ENCODE measurements around the gene AMN. TPM values are rescaled to one million over a fixed set of nuclear protein-coding genes. Genes with fewer than 3 reads are reported as not detected.

AMN gene
- total RNA-seq, 2 experiments from 2014 or later: 1.0 to 1.4 TPM

DNA sequence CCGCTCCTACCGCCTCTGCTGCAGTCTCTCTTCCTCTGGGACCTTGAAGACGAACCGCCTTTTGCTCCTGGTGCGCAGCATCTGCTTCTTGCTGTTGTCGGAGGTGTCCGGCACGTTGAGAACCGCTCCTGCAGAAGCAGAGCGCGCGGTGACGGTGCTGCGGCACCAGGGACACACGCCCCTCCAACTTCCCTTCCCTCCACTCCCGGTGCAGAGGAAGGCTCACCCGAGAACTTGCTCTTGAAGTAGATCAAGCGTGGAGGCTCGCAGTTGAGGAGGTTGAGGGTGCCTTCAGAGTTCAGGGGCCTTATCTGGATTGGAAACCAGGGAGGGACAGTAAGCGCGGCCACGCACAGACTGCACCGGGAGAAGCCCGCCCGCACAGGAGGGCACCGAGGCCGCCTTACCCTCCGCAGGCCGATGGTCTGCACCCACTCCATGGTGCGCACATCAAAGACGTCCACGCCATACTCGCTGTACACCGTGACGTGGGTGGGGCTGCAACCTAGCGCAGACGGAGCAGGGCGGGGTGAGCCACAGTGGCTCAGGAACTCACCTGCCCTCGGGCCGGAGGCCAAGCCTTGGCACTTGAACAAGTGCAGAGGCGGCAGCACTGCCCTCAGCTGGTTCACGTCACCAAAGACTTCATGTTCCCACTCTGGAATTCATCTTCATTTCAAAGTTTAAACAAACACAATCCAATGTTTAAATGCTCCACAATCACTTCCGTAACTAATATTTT lies 17.5 kb downstream of the AMN start:
- TF ChIP-seq, protein P1, sequence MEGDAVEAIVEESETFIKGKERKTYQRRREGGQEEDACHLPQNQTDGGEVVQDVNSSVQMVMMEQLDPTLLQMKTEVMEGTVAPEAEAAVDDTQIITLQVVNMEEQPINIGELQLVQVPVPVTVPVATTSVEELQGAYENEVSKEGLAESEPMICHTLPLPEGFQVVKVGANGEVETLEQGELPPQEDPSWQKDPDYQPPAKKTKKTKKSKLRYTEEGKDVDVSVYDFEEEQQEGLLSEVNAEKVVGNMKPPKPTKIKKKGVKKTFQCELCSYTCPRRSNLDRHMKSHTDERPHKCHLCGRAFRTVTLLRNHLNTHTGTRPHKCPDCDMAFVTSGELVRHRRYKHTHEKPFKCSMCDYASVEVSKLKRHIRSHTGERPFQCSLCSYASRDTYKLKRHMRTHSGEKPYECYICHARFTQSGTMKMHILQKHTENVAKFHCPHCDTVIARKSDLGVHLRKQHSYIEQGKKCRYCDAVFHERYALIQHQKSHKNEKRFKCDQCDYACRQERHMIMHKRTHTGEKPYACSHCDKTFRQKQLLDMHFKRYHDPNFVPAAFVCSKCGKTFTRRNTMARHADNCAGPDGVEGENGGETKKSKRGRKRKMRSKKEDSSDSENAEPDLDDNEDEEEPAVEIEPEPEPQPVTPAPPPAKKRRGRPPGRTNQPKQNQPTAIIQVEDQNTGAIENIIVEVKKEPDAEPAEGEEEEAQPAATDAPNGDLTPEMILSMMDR (IDR thresholded peaks at IDR 0.05): no peak
- Mint-ChIP-seq H3K36me3 (ENCODE audit: low read depth) (no peaks in the 10 kb centered on the region), H3K4me3 (no peak overlapping the region), H3K4me1 (ENCODE audit: low read depth) (no peaks in the 10 kb centered on the region), H3K27ac (no peak overlapping the region), H3K9me3 (no peaks in the 10 kb centered on the region), H3K27me3 (no peaks in the 10 kb centered on the region)
- ChIA-PET POLR2A (no interaction called here), CTCF (no interaction called here)
- intact Hi-C loops (cut with micrococcal nuclease): no loop called here
- no peak for ATAC-seq
- no peak for DNase-seq

DNA sequence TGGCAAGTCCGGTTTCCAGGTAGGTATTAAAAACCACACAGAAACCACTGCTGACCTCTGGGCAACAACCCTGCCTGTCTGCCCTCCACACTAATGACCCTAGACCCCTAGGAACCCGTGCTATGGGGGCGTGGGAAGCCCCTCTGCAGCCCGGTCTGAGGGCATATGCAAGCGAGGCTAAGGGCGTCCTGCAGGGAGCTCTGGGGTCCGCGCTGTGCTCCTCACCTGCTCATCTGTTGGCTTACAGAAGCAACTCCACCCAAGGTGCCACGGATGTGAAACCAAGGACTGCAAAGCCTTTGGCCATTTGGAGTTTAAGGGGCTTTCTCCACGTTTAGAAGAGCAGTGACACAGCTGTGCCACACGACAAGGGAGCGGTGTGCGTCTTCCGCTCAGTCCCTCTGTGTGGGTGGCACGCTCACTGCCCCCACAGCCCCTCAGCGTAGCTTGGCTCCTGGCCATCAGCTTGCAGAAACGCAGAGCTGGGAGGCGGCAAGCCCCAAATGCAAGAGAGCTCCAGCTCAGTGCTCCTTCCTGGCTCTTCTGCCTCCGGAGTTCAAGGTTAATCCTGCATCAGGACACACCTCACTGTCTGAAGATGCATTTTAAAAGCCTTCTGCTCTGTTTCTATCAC lies 18.4 kb downstream of the AMN start:
- intact Hi-C loops (cut with micrococcal nuclease): no loop called here
- Mint-ChIP-seq H3K9me3 (no peaks in the 10 kb centered on the region), H3K36me3 (ENCODE audit: low read depth) (no peaks in the 10 kb centered on the region), H3K4me1 (ENCODE audit: low read depth) (no peaks in the 10 kb centered on the region), H3K27ac (no peak overlapping the region), H3K27me3 (no peaks in the 10 kb centered on the region), H3K4me3 (no peak overlapping the region)
- TF ChIP-seq, protein P1 (IDR thresholded peaks at IDR 0.05): no peak
- no peak for DNase-seq
- ChIA-PET POLR2A (no interaction called here), CTCF (interaction anchor here (0.6 to 1.2 kb wide), 2 partner anchors 246 to 491 kb away, joined by 3 read pairs; no protein-coding TSS in a partner anchor)
- no peak for ATAC-seq

DNA sequence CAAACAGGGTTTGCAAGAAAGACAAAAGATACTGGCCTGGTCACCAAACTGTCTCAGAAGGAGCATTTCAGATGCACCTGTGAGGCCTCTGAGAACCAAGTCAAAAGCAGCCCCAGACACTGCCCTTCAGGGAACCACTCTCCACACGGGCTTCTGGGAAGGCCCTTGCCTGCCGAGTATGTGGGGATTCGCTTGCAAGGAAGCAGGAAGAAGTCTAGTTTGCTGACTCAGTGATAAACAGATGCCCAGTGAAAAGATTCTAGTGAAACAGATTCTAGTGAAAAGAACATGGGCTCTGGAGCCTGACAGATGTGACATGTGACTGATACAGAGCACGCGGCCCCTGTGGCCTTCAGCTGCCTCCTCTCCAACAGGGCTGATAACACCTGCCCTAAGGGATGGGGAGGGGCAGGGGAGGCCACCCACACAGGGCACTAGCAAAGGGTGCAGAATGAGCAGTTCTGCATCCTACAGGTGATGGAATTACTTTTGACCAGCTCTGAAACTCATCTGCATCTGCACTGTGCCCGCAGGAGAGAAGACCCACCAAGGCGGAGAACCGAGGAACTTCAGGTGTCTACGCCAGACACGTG lies 19.1 kb downstream of the AMN start:
- Mint-ChIP-seq H3K27me3 (no peaks in the 10 kb centered on the region), H3K4me1 (ENCODE audit: low read depth) (peaks cover 2% of the 10 kb centered on the region), H3K27ac (no peak overlapping the region), H3K9me3 (no peaks in the 10 kb centered on the region), H3K36me3 (ENCODE audit: low read depth) (no peaks in the 10 kb centered on the region), H3K4me3 (no peak overlapping the region)
- ChIA-PET CTCF (interaction anchor here (0.6 to 1.2 kb wide), 2 partner anchors 247 to 490 kb away, joined by 3 read pairs; no protein-coding TSS in a partner anchor), POLR2A (interaction anchor here (0.6 kb wide), 1 partner anchor 169 kb away, joined by 3 read pairs; no protein-coding TSS in a partner anchor)
- intact Hi-C loops (cut with micrococcal nuclease): no loop called here
- DNase-seq: no peak
- ATAC-seq: no peak
- TF ChIP-seq, protein P1 (IDR thresholded peaks at IDR 0.05): no peak

DNA sequence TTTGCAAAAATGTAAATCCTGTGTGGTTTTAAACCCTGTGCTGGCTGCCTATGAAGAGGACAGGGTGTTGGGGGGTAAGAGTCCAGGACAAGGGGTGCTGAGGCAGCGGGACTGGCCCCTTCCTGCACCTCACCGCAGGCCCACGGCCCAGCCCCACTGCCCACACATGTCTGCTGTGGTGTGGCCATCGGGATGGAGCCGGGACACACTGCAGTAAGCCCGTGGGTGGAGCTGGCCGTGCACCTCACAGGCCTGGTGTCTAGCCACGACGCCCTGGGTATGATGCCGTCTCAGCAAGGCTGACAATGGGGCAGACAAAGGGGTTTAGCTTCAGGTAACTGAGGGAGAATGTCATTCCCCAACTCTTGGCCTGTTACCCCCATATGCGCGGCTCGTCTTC lies 19.6 kb downstream of the AMN start:
- Mint-ChIP-seq H3K27me3 (no peaks in the 10 kb centered on the region), H3K9me3 (no peaks in the 10 kb centered on the region), H3K4me3 (no peak overlapping the region), H3K4me1 (ENCODE audit: low read depth) (peaks cover 6% of the 10 kb centered on the region), H3K36me3 (ENCODE audit: low read depth) (no peaks in the 10 kb centered on the region), H3K27ac (no peak overlapping the region)
- TF ChIP-seq, protein P1 (IDR thresholded peaks at IDR 0.05): no peak
- CTCF ChIA-PET: no interaction called here
- POLR2A ChIA-PET: interaction anchor here (0.6 kb wide), 1 partner anchor 170 kb away, joined by 3 read pairs; no protein-coding TSS in a partner anchor
- DNase-seq (no peak), ATAC-seq (no peak)
- intact Hi-C loops (cut with micrococcal nuclease): no loop called here

DNA sequence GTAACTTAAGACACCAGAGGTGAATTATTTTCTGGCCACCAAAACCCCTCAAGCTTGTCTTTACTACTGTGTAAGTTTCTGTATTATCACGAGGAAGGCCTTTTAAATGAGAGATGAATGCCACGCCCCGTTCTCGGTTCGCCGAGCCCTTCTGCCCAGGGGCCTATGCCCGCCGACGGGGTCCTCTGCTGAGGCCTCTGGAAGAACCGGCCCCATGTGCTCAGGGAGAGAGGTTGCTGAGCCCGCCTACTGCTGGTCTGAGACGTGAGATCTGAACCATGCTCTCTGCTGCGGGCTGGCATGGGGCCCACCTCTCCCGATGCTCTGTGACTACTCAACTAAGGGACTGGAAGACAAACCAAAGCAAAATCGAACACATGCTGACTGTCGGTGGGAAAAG lies 21.0 kb downstream of the AMN start:
- ChIA-PET CTCF (no interaction called here), POLR2A (interaction anchor here (0.5 to 1.4 kb wide), 2 partner anchors 8 to 467 kb away, joined by 3 read pairs; no protein-coding TSS in a partner anchor)
- no peaks in the 10 kb centered on the region for H3K9me3 Mint-ChIP-seq
- no peak for DNase-seq
- no peaks in the 10 kb centered on the region for H3K27me3 Mint-ChIP-seq
- H3K4me3 Mint-ChIP-seq: no peak overlapping the region
- no peaks in the 10 kb centered on the region for H3K36me3 Mint-ChIP-seq (ENCODE audit: low read depth)
- peaks cover 8% of the 10 kb centered on the region for H3K4me1 Mint-ChIP-seq (ENCODE audit: low read depth)
- H3K27ac Mint-ChIP-seq: no peak overlapping the region
- intact Hi-C loops (cut with micrococcal nuclease): no loop called here
- no peak for ATAC-seq
- TF ChIP-seq, protein P1 (IDR thresholded peaks at IDR 0.05): no peak

Data from activated CD8-positive, alpha-beta T cell treated with anti-CD3 and anti-CD28 coated beads for 36 hours (primary cell).